Kidney glomerular epithelial cell (primary cell): ENCODE results near the gene FLT1.

Source experiments
- DNase-seq: peaks from one replicate; lab custom pipeline; 2025; lab: John Stamatoyannopoulos, UW

The FLT1 gene

GRCh38 chr13:28494778-28495537, at the start of gene FLT1:
Gene FLT1 (minus strand): TSS chr13:28495128. CDS start chr13:28494843, 285 bp downstream.
- no peak for DNase-seq

- DNase-seq = no peak
Observed at GRCh38 chr13:28544026-28544425, 49.1 kb upstream of the FLT1 start.

- no peak for DNase-seq
Observed at GRCh38 chr13:28542804-28543203, 47.9 kb upstream of the FLT1 start.

- DNase-seq = no peak
Observed at GRCh38 chr13:28541966-28542365, 47.0 kb upstream of the FLT1 start.

GRCh38 chr13:28540612-28541011, 45.7 kb upstream of the FLT1 start:
- no peak for DNase-seq

- no peak for DNase-seq
Observed at GRCh38 chr13:28539625-28540286, 44.8 kb upstream of the FLT1 start.

- DNase-seq = no peak
Observed at GRCh38 chr13:28538932-28539331, 44.0 kb upstream of the FLT1 start.

- no peak for DNase-seq
Observed at GRCh38 chr13:28537171-28537570, 42.2 kb upstream of the FLT1 start.

- no peak for DNase-seq
Observed at GRCh38 chr13:28536371-28536770, 41.4 kb upstream of the FLT1 start.

- DNase-seq = no peak
Observed at GRCh38 chr13:28535734-28536133, 40.8 kb upstream of the FLT1 start.

GRCh38 chr13:28534801-28535200, 39.9 kb upstream of the FLT1 start:
- DNase-seq = no peak

GRCh38 chr13:28534210-28534609, 39.3 kb upstream of the FLT1 start:
- no peak for DNase-seq

- DNase-seq = no peak
Observed at GRCh38 chr13:28533441-28534166, 38.7 kb upstream of the FLT1 start.

GRCh38 chr13:28533125-28533436, 38.2 kb upstream of the FLT1 start:
- DNase-seq = no peak

- no peak for DNase-seq
Observed at GRCh38 chr13:28532388-28533124, 37.6 kb upstream of the FLT1 start.

GRCh38 chr13:28531845-28532387, 37.0 kb upstream of the FLT1 start:
- DNase-seq = no peak

GRCh38 chr13:28531077-28531844, 36.3 kb upstream of the FLT1 start:
- DNase-seq = peak; percentile 21

- no peak for DNase-seq
Observed at GRCh38 chr13:28530729-28531076, 35.8 kb upstream of the FLT1 start.

GRCh38 chr13:28529836-28530235, 34.9 kb upstream of the FLT1 start:
- no peak for DNase-seq

- DNase-seq = peak; percentile 16
Observed at GRCh38 chr13:28528848-28529247, 33.9 kb upstream of the FLT1 start.

GRCh38 chr13:28528388-28528787, 33.5 kb upstream of the FLT1 start:
- DNase-seq = no peak
